ENCODE data around the gene ITFG2. TPM values are rescaled to one million over a fixed set of nuclear protein-coding genes. Genes with fewer than 3 reads are reported as not detected.

ITFG2 gene
- total and polyA plus RNA-seq, 2 of the 13 experiments (the other 11 are each of a cell fraction or from before 2014, with no cell fraction given), result 14.8 to 15.5 TPM

DNA sequence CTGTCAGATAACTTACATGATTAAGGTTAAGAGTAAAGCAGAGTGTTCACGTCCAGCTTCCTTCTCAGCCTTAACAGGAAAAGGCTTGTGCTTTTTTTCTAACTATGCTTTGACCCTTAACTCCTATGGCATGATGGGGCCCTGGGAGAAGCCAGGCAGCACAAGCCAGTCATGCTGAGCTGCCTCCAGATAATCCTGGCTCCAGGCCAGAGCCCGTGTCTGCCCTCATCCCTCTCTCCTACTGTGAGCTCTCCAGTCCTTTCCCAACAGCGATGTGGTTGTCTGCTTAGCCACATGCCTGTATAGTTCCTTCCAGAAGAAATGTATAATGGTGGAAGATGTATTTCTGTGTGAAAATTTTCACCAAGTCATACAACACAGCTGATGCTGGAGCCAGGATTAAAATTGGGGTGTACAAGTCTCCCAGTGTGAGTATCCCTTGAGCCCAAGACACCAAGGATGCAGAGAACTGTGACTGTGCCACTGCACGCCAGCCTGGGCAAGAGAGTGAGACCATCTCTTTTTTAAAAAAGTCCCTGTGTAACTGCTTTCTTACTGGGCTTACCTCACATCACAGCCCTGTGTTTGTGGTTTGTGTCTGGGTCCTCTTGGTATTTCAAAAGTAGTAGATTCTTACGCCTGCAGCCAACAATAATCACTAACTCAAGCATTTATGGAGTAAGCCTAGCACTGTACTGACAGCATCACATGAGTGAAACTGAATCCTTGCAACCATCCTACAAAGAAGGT lies 7.9 kb upstream of the ITFG2 start:
- Histone ChIP-seq H3K27ac (ENCODE audit: extremely low read length, insufficient read depth, low read length) (no peak overlapping the region), H3K4me2 (ENCODE audit: low read depth, low read length) (no peak overlapping the region), H3K36me3 (replicated peaks in 1 of 2; ENCODE audit: control insufficient read depth in 1 of 2, insufficient read depth in 2 of 2, low read length in 2 of 2) (peaks cover 24 to 61% of the 10 kb centered on the region in 2 experiments), H4K20me1 (ENCODE audit: insufficient read depth, low read length) (no peaks in the 10 kb centered on the region; the same call in 1 of the 2 replicates), H3K27me3 (ENCODE audit: control insufficient read depth in 1 of 2, insufficient read depth in 2 of 2, low read length in 2 of 2) (no peaks in the 10 kb centered on the region), H3K9me3 (ENCODE audit: low read length) (no peaks in the 10 kb centered on the region), H3K4me1 (ENCODE audit: insufficient read depth, low read length) (no peaks in the 10 kb centered on the region), H3K9ac (ENCODE audit: insufficient read depth, low read depth, low read length) (no peak overlapping the region), H2AFZ (ENCODE audit: low read length) (no peak overlapping the region), H3K4me3 (replicated peaks in 1 of 3; ENCODE audit: insufficient read depth in 1 of 3, low read depth in 2 of 3, low read length in 3 of 3) (no peak overlapping the region), H3K79me2 (ENCODE audit: insufficient read depth, low read length) (no peaks in the 10 kb centered on the region)
- POLR2A ChIA-PET, result no interaction called here
- TF ChIP-seq POLR2A (IDR thresholded peaks at IDR 0.05; ENCODE audit: insufficient read depth in 1 of 2, low read depth in 2 of 2, low read length in 2 of 2), result 0 out of 4 replicates have a peak, but pooled peaks of 1 of the 2 experiments have one; percentile 27
- TF ChIP-seq, protein P1, sequence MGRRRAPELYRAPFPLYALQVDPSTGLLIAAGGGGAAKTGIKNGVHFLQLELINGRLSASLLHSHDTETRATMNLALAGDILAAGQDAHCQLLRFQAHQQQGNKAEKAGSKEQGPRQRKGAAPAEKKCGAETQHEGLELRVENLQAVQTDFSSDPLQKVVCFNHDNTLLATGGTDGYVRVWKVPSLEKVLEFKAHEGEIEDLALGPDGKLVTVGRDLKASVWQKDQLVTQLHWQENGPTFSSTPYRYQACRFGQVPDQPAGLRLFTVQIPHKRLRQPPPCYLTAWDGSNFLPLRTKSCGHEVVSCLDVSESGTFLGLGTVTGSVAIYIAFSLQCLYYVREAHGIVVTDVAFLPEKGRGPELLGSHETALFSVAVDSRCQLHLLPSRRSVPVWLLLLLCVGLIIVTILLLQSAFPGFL (CRISPR knock-in tag; IDR thresholded peaks at IDR 0.05), result no peak
- WGBS (ENCODE audit: low lambda C conversion rate), result 89% methylated on average over 5 of the region's 5 CpGs
- ATAC-seq, result no peak
- CTCF ChIA-PET (ENCODE audit: low intra/inter-chr PET ratio, low total read pairs), result no interaction called here
- FAIRE-seq, result no peak
- no peak for DNase-seq (ENCODE audit: low spot score)
- intact Hi-C loops (cut with micrococcal nuclease; ENCODE audit: unreplicated experiment), result no loop called here
- in situ Hi-C loops (cut with HindIII; ENCODE audit: extremely low pct_ligation_motif_present, low pct_unique_long_range_greater_than_20kb), result no loop called here
- no TSS peak for BruUV-seq (replicated peaks)

DNA sequence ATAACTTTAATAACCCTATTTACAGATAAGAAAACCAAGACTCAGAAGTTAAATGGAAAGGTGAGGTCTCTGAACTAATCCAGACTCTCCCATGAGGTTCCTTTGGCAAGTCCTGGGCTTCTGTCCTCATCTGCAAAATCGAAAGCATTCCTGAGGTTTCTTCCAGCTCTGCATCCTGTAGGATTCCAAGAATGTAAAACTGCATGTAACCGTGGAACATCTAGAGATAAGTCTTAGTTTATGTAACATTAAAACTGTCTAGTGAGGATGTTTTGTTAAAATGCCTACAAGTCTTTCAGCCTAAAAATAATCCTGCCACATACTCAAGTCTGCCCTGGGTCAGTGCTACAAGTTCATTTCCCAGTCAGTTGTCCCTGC lies 7.3 kb upstream of the ITFG2 start:
- CTCF ChIA-PET (ENCODE audit: low intra/inter-chr PET ratio, low total read pairs), result no interaction called here
- DNase-seq (ENCODE audit: low spot score), result no peak
- Histone ChIP-seq H3K4me2 (ENCODE audit: low read depth, low read length) (no peak overlapping the region), H2AFZ (ENCODE audit: low read length) (no peak overlapping the region), H4K20me1 (ENCODE audit: insufficient read depth, low read length) (no peaks in the 10 kb centered on the region; the same call in 1 of the 2 replicates), H3K9me3 (ENCODE audit: low read length) (no peaks in the 10 kb centered on the region), H3K27ac (ENCODE audit: extremely low read length, insufficient read depth, low read length) (no peak overlapping the region), H3K9ac (ENCODE audit: insufficient read depth, low read depth, low read length) (no peak overlapping the region), H3K79me2 (ENCODE audit: insufficient read depth, low read length) (no peaks in the 10 kb centered on the region), H3K36me3 (replicated peaks in 1 of 2; ENCODE audit: control insufficient read depth in 1 of 2, insufficient read depth in 2 of 2, low read length in 2 of 2) (peaks cover 21 to 55% of the 10 kb centered on the region in 2 experiments; a peak in 4 of 5 replicates), H3K27me3 (ENCODE audit: control insufficient read depth in 1 of 2, insufficient read depth in 2 of 2, low read length in 2 of 2) (no peaks in the 10 kb centered on the region), H3K4me1 (ENCODE audit: insufficient read depth, low read length) (no peaks in the 10 kb centered on the region), H3K4me3 (replicated peaks in 1 of 3; ENCODE audit: insufficient read depth in 1 of 3, low read depth in 2 of 3, low read length in 3 of 3) (no peak overlapping the region)
- in situ Hi-C loops (cut with HindIII; ENCODE audit: extremely low pct_ligation_motif_present, low pct_unique_long_range_greater_than_20kb), result no loop called here
- 94% methylated on average over 2 of the region's 2 CpGs for WGBS (ENCODE audit: low lambda C conversion rate)
- BruUV-seq (replicated peaks), result no TSS peak
- FAIRE-seq, result no peak
- intact Hi-C loops (cut with micrococcal nuclease; ENCODE audit: unreplicated experiment), result no loop called here
- POLR2A ChIA-PET, result no interaction called here
- no peak for ATAC-seq
- TF ChIP-seq, protein P2, sequence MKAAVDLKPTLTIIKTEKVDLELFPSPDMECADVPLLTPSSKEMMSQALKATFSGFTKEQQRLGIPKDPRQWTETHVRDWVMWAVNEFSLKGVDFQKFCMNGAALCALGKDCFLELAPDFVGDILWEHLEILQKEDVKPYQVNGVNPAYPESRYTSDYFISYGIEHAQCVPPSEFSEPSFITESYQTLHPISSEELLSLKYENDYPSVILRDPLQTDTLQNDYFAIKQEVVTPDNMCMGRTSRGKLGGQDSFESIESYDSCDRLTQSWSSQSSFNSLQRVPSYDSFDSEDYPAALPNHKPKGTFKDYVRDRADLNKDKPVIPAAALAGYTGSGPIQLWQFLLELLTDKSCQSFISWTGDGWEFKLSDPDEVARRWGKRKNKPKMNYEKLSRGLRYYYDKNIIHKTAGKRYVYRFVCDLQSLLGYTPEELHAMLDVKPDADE (CRISPR knock-in tag; IDR thresholded peaks at IDR 0.05), result no peak
- TF ChIP-seq LCORL (IDR thresholded peaks at IDR 0.05) (no peak), LCORL (CRISPR knock-in tag; IDR thresholded peaks at IDR 0.05) (no peak), ZNF274 (CRISPR knock-in tag; IDR thresholded peaks at IDR 0.05) (no peak), GABPB1 (CRISPR knock-in tag; IDR thresholded peaks at IDR 0.05) (no peak), JUNB (CRISPR knock-in tag; IDR thresholded peaks at IDR 0.05; ENCODE audit: borderline replicate concordance) (no peak), ZNF747 (CRISPR knock-in tag; IDR thresholded peaks at IDR 0.05; ENCODE audit: borderline replicate concordance) (no peak), POGZ (CRISPR knock-in tag; IDR thresholded peaks at IDR 0.05) (no peak)
- TF ChIP-seq, protein P3, sequence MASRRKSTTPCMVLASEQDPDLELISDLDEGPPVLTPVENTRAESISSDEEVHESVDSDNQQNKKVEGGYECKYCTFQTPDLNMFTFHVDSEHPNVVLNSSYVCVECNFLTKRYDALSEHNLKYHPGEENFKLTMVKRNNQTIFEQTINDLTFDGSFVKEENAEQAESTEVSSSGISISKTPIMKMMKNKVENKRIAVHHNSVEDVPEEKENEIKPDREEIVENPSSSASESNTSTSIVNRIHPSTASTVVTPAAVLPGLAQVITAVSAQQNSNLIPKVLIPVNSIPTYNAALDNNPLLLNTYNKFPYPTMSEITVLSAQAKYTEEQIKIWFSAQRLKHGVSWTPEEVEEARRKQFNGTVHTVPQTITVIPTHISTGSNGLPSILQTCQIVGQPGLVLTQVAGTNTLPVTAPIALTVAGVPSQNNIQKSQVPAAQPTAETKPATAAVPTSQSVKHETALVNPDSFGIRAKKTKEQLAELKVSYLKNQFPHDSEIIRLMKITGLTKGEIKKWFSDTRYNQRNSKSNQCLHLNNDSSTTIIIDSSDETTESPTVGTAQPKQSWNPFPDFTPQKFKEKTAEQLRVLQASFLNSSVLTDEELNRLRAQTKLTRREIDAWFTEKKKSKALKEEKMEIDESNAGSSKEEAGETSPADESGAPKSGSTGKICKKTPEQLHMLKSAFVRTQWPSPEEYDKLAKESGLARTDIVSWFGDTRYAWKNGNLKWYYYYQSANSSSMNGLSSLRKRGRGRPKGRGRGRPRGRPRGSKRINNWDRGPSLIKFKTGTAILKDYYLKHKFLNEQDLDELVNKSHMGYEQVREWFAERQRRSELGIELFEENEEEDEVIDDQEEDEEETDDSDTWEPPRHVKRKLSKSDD (CRISPR knock-in tag; IDR thresholded peaks at IDR 0.05; ENCODE audit: low read depth), result no peak
